GM12874 (cell line): ENCODE measurements around the gene TMPRSS5.

Experiments used
- TF ChIP-seq, protein P1 (sequence below): IDR thresholded peaks from 2 replicates; pipeline ENCODE4 v1.5.1; 2011; ENCODE audit warnings: low read depth, mild to moderate bottlenecking, control low read depth, low read length, moderate library complexity; ENCODE audit not compliant: insufficient read depth

TMPRSS5 gene

DNA sequence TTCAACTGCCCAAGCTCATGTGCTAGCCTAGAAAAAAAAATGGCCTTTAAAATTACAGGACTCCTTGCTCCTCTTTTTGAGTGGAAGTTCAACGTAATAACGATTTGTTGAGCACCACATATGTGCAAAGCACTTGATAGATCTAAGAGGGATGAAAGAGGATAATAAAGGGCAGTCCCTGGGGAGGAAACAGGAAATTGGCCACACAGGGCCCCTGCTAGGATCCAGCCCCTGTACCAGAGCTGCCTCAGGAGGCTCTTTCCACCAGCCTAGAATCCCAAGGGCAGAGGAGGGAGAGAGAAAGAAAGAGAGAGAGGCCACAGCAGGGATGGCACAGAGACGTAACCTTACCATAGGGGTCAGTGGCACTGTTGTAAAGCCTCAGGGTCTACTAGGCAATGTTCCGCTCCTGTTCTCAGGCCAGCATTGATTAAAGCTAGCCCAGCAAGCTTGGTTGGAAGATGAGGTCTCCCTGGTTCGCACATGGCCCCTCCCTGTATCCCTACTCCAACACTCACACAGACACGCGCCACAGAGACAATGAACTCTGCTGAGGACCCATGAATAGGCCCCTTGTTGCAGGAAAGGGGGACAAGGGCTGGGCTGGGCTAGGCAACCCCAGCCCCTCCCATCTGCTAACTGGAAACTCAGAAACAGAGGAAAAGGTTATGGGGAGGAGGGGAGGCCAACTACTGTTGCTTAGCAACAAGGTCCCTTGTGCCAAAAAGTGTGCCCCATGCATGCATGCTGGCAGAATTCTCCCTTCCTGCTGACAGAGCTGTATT, at the start of gene TMPRSS5:
TMPRSS5 (minus strand) TSS at position 438 of the 785 bp plus-strand sequence; CDS start at position 354, 84 bp downstream.
- TF ChIP-seq, protein P1, sequence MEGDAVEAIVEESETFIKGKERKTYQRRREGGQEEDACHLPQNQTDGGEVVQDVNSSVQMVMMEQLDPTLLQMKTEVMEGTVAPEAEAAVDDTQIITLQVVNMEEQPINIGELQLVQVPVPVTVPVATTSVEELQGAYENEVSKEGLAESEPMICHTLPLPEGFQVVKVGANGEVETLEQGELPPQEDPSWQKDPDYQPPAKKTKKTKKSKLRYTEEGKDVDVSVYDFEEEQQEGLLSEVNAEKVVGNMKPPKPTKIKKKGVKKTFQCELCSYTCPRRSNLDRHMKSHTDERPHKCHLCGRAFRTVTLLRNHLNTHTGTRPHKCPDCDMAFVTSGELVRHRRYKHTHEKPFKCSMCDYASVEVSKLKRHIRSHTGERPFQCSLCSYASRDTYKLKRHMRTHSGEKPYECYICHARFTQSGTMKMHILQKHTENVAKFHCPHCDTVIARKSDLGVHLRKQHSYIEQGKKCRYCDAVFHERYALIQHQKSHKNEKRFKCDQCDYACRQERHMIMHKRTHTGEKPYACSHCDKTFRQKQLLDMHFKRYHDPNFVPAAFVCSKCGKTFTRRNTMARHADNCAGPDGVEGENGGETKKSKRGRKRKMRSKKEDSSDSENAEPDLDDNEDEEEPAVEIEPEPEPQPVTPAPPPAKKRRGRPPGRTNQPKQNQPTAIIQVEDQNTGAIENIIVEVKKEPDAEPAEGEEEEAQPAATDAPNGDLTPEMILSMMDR = no peak

DNA sequence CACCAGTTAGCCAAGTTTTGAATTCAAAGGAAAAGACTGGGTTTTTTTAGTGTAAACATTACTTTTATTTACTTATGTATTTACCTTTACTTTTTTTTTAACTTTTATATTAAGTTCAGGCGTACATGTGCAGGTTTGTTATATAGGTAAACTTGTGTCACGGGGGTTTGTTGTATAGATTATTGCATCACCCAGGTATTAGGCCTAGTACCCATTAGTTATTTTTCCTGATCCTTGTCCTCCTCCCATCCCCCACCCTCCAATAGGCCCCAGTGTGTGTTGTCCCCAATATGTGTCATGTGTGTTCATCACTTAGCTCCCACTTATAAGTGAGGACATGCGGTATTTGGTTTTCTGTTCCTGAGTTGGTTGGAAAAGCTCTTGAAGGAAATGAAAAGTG, 46.8 kb upstream of the TMPRSS5 start:
- TF ChIP-seq, protein P1 = no peak

DNA sequence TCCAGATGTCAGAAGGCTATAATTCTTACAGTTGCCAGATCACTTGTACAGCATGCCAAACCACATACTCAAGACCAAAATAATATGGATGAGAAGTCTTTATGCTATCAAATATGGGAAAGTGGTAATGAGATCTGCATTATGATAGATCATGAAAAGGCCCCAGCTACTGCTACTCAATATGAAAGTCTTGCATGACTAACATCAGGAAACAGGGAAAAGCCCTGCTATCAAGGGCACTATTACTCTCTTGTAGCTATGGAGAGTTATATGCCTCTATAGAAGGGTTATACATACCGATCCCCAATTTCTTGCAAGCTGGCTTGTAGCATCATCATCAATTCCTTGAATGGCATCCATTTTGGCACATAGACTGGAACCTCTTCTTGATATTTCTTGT, 30.2 kb upstream of the TMPRSS5 start:
- TF ChIP-seq, protein P1 = no peak

- TF ChIP-seq, protein P1 = no peak
These were observed 26.0 kb upstream of the TMPRSS5 start for GRCh38 chr11:113732092-113732491.

- TF ChIP-seq, protein P1 = no peak
These were observed 25.0 kb upstream of the TMPRSS5 start for GRCh38 chr11:113730887-113731726.

DNA sequence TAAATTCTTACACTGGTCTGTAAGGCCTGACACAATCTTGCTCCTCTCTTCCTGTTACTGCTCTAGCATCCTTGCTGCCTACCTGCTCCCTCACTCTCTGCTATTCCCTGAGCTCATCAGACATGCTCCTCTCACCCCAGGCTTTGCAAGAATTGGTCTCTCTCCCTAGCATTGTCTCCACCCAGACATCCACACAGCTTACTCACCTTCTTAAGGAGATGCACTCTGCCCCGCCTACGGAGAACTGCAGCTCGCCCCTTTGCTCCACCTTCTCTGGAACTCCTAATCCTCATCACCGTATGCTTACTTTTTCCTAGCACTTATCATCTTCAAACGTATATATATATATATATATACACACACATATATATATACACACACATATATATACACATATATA, 23.3 kb upstream of the TMPRSS5 start:
- TF ChIP-seq, protein P1 = no peak

- TF ChIP-seq, protein P1 = no peak
These were observed 22.7 kb upstream of the TMPRSS5 start for GRCh38 chr11:113728814-113729213.
